HG03196 (cell line): Measurements from ENCODE around the gene RPS6KB2.

ENCODE experiments used
- ATAC-seq: cut with Tn5 transposase; IDR thresholded peaks from one replicate; pipeline ENCODE4 v1.9.1; 2021; ENCODE audit not compliant: unreplicated experiment

The RPS6KB2 gene

GRCh38 chr11:67428052-67429001, at the start of gene RPS6KB2:
RPS6KB2 (plus strand) TSS chr11:67428494; CDS start chr11:67428546, 52 bp downstream.
- ATAC-seq = peak; percentile 81

DNA sequence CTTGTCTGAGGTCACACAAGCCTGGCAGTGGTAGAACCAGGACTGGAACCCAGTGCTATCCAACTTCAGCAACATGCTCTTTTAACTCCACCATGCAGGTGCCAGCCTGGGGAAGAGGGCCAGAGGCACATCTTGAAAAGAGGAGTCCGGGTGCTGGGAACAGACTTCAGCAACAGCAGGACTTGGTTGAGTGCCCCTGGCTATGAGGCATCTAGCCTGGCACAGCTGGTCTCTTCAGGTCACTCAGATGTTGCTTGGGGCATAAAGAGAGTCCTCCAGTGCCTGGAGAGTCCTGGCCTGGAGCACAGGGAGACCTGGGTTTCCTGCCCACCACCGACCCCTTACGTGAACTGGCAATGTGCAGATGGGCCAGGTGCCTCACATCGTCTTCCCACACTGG, 49.8 kb upstream of the RPS6KB2 start:
- ATAC-seq = no peak

DNA sequence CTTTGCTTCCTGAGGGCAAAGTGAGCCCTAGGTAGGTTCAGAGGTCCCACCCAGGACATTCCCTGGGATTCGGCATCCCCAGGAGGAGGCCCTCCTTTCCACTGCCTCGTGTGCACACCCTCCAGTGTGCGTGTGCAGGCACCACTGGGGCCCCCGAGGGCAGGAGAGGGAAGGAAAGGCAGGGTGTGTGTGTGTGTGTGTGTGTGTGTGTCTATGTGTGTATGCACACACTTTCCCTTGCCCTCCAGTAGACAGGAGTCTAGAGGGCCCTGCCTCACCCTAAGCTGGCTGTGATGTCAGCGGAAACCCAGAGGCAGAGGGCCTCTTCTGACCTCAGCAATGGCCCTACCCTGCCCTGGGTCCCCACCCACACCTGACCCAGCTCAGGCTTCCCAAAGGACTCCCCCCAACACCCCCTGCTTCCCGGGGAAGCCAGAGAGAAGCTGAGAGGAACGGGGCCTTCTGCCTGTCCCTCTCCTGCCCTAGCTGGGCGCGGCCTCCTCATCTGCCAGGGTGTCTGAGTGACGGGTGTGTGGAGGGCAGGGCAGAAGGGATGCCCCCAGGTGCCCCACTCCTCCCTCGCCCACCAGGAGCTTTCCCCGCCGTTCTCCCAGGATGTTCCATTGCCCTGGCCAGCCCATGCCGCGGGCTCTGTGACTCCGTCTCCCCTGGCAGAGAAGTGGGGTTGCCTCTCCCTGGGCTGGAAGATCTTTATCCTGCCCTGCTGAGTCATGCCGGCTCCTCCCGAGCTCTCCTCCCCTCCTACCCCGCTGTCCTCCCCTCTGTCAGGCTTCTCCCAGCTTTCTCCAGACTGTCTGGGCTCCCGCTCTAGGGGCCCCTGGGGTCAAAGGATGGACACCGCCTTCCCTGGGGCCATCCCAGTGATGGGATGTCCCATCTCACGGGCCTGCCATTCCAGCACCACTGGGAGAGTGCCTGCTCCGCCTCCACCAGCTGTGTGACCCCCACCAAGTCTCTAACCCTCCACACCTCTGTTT, 48.9 kb upstream of the RPS6KB2 start:
- no peak for ATAC-seq

- ATAC-seq = no peak
These were observed 46.9 kb upstream of the RPS6KB2 start for GRCh38 chr11:67381244-67381972.

- no peak for ATAC-seq
These were observed 45.8 kb upstream of the RPS6KB2 start for GRCh38 chr11:67382276-67383136.

- no peak for ATAC-seq
These were observed 43.4 kb upstream of the RPS6KB2 start for GRCh38 chr11:67384851-67385366.

DNA sequence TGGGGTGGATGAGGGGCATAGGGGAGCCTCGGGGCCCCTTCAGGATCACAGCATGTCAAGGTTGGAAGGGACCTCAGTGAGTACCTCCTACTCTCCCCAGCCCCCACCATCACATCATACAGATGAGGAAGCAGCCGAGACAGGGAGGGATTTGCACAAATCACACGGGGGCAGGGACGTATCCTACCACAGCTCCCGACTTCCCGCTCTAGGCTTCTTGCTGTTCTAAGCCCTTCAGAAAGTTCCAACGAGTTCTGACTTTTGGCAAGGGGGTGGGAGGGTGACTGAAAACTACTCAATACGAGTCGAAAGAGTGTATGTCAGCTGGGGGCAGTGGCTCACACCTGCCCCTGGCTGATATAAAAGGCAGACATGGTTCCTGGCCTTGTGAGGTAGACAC, 41.2 kb upstream of the RPS6KB2 start:
- no peak for ATAC-seq

GRCh38 chr11:67387518-67387917, 40.8 kb upstream of the RPS6KB2 start:
- no peak for ATAC-seq

DNA sequence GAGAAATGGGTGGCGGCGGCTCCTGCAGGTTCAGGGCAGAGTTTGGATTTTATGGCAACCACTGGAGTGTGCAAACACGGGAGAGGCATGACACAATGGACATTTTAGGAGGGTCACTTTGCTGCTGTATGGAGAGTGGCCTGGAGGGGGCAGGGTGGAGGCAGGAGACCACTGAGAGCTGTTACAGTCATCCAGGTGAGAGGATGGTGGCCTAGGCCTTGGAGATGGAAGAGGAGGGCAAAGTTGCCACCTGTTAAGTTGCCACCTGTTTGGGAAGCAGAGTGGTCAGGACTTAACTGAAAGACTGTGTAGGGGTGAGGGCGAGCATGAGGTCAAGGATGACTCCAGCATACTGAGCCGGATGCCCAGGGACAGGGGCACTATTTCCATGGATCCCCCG, 38.8 kb upstream of the RPS6KB2 start:
- ATAC-seq = no peak

GRCh38 chr11:67390947-67391303, 37.4 kb upstream of the RPS6KB2 start:
- no peak for ATAC-seq

- ATAC-seq = peak; percentile 54
These were observed 36.8 kb upstream of the RPS6KB2 start, which contains the start of gene RAD9A for GRCh38 chr11:67391304-67392182. RAD9A (plus strand) TSS chr11:67391986; CDS start chr11:67392045, 59 bp downstream.

DNA sequence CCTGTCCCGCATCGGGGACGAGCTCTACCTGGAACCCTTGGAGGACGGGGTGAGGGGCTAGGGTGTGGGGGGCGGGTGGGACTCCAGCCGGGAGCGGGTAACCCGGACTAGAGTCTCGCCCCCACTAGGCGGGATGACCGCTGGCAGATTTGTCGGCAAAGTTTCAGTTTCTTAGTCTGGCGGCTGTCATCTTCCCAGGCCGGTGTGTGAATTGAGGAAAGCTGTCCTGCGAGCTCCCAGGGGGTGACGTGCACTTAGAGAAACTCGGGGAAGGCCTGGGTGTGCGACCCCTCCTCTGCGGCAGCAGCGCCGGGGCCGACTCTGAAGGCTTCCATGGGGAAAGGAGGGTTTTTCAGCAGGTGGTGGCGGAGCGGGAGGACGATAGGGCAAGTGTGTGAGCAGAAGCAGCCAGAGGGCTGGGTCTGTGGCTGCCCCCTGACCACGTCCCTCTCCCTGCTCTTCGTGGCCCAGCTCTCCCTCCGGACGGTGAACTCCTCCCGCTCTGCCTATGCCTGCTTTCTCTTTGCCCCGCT, 36.0 kb upstream of the RPS6KB2 start:
- ATAC-seq = no peak

DNA sequence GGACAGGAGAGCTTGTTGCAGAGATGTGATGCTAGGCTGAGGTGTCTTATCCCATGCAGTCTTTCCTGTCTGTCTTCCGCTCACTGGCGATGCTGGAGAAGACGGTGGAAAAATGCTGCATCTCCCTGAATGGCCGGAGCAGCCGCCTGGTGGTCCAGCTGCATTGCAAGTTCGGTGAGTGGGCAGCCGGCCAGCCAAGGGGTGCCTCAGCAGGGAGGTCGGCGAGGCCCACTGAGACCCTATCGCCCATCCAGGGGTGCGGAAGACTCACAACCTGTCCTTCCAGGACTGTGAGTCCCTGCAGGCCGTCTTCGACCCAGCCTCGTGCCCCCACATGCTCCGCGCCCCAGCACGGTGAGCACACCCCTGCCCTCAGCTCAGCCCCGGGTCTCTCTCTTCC, 34.9 kb upstream of the RPS6KB2 start:
- ATAC-seq = no peak

GRCh38 chr11:67393990-67394389, 34.3 kb upstream of the RPS6KB2 start:
- no peak for ATAC-seq

DNA sequence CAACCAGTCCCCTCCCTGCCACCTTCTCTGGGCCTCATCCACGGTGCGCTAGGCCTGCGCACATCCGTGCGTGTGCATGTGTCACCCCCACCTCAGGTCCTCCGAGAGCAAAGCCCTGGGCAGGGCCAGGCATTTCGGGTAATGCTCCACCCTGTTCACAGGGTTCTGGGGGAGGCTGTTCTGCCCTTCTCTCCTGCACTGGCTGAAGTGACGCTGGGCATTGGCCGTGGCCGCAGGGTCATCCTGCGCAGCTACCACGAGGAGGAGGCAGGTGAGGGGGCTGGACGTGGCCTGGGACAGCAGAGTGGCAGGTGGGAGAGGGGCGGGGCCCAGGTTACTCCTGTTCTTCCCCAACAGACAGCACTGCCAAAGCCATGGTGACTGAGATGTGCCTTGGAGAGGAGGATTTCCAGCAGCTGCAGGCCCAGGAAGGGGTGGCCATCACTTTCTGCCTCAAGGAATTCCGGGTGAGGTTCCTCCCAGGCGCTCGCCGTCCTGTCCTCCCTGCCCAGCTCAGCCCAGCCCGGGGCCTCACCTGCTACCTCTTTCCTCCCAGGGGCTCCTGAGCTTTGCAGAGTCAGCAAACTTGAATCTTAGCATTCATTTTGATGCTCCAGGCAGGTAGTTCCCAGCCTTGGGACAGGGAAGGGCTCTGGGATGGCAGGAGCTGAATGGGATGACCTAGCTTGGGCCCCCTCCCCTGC, 32.6 kb upstream of the RPS6KB2 start:
- no peak for ATAC-seq

DNA sequence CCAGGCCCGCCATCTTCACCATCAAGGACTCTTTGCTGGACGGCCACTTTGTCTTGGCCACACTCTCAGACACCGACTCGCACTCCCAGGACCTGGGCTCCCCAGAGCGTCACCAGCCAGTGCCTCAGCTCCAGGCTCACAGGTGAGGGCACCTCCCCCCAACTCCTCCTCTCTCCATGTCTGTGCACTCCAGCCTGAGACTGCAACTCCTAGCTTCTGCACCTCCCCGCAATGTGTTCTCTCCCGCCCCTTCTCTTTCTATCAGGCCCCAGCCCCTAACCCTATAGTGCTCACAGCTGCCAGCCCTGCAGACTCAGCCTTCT, 32.1 kb upstream of the RPS6KB2 start:
- no peak for ATAC-seq

GRCh38 chr11:67396587-67397389, 31.5 kb upstream of the RPS6KB2 start:
- no peak for ATAC-seq
